Right cardiac atrium (tissue), 5 donors: ENCODE results near the gene DHRS1. TPM values are rescaled to one million over a fixed set of nuclear protein-coding genes. Genes with fewer than 3 reads are reported as not detected.
A peak's percentile ranks its signal among the peaks of the same experiment; 100 is the strongest.

Experiments
- ATAC-seq, 2 donors: fragments of 200-7000 bp; cut with Tn5 transposase; one replicate each; pipeline versions ENCODE4 v1.8.0 to v1.9.1; 2020; ENCODE audit warnings: moderate library complexity in 2 of 2, mild to moderate bottlenecking in 1 of 2
- DNase-seq, 3 donors: peaks; one replicate each; pipeline ENCODE4 v3.0.0-alpha.2; 2020
- H3K27ac ChIP-seq: one replicate; pipeline ENCODE4 v1.5.1; 2013; ENCODE audit warnings: mild to moderate bottlenecking, low read length, control low read depth, moderate library complexity
- H3K27me3 ChIP-seq: one replicate; pipeline ENCODE4 v1.6.1; 2013; ENCODE audit not compliant: control insufficient read depth, insufficient read depth
- H3K4me1 ChIP-seq: one replicate; pipeline ENCODE4 v1.6.1; 2013; ENCODE audit warnings: low read length; ENCODE audit not compliant: control insufficient read depth, insufficient read depth
- H3K4me3 ChIP-seq: one replicate; pipeline ENCODE4 v1.5.1; 2013; ENCODE audit warnings: low read length, control low read depth
- H3K9me3 ChIP-seq: one replicate; pipeline ENCODE4 v1.6.1; 2013; ENCODE audit warnings: low read length; ENCODE audit not compliant: control insufficient read depth
- WGBS: extraction: QIAGEN DNeasy Blood & Tissue Kit; methylation state at CpG from one replicate; pipeline ENCODE4 v1.1.7; 2013; 5-methylcytosine and 5-hydroxymethylcytosine counted together
- intact Hi-C, 4 donors: fragments of 100-400 bp; cut with DNase I; formaldehyde crosslinking; loops; one replicate each; pipeline versions ENCODE4 v1.11.0 to v1.14.0; 2022 to 2023
- polyA plus RNA-seq: library from polyadenylated mRNA; stranded (reverse); fragments of 200-250 nt; gene quantifications from one replicate; pipeline ENCODE4 v1.2.3, GENCODE V29; 2013
- total RNA-seq, 4 donors: library from RNA; stranded (reverse); fragmentation: NEBNext Ultra II Directional; extraction: Animal tissue kit (Norgen Biotek cat#: 25700); gene quantifications; one replicate each; pipeline ENCODE4 v1.2.1, GENCODE V29; 2021
- donor health status: healthy with polysubstance abuse.
- donor health status: DM: no; HTN: yes; CAD: no.
- donor health status: DM: no; HTN: no; CAD: no.
- donor health status: DM: no; HTN: yes; CAD: no; lungs with severe emphysema.
- donor health status: DM: yes; HTN: yes; CAD: no.

DHRS1 gene
- total and polyA plus RNA-seq, 5 donors = 5.9 to 12.0 (median 9.9) TPM

DNA sequence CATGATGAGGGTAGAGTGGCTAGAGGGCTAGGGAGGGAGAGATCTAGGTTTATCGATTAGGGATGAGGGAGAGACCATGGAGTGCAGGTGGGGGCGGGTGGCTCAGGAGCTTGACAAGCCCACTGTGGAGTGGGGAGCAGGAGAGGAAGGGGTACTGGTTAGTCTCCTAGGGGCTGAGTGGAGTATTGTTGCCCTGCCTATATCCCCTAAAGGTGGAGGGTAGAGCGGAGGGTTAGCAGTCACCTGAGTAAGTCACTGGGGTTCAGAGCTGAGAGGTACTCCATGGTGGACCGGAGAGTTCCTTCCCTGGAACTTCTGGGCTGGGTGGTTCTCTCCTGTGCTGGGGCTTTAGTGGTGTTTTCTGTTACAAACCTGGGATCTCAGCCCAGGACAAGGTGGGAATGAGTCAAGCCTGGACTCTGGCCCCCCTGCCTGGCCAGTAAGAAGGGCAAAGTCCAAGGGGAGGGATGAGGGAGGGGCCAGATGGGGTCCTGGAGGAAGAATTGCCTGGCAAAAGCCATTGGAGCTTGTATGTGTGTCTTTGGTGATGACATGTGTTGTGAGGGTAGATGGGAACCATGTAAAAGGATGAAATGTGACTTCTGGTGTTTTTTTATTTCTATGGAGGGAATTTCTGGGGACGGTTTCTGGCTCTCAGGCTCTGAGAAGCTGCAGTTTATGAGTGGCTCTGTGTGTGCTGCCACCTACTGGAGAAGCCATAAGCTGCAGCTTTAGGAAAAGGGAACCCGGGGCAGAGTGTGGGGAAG lies 8.2 kb upstream of the DHRS1 start, which contains the start of gene CIDEB:
Gene CIDEB (minus strand): TSS at position 403 of the 767 bp plus-strand sequence. CDS start 119 bp downstream, at position 284.
- H3K4me1 ChIP-seq = peaks cover 6% of the 10 kb centered on the region

GRCh38 chr14:24307156-24307574 lies 7.6 kb upstream of the DHRS1 start:
- ATAC-seq = no peak
- intact Hi-C loops = no loop called here
- WGBS = 81% methylated on average over 11 of the region's 11 CpGs

More for the DNA sequence above, 8.2 kb upstream of the DHRS1 start, which contains the start of gene CIDEB:
- Histone ChIP-seq H3K9me3 (no peaks in the 10 kb centered on the region), H3K4me3 (no peak within 1 kb of the TSS), H3K27ac (no peak within 1 kb of the TSS), H3K27me3 (no peaks in the 10 kb centered on the region)
- 60% methylated on average over 6 of the region's 6 CpGs for WGBS
- DNase-seq = peak in 2 of 3 donors; percentile 64 to 77
- no peak for ATAC-seq
- intact Hi-C loops = no loop called here

DNA sequence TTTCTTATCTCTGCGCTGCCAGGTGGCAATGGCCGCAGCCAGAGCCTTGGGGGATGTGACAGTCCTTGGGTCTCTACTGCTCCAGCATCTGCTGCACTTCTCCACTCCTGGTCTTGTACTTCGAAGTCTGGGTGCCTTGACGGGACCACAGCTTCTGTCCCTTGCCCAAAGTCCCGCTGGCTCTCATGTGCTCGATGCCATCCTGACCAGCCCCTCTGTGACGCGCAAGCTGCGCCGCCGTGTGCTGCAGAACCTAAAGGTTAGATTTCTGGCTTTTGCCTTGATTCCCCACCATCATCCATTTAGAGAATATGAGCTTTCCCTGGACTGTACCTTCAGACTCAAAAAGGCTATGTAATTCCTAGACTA lies 4.4 kb upstream of the DHRS1 start:
- no peak for ATAC-seq
- Histone ChIP-seq H3K27me3 (no peaks in the 10 kb centered on the region), H3K4me3 (no peak overlapping the region), H3K4me1 (peaks cover 7% of the 10 kb centered on the region), H3K9me3 (no peaks in the 10 kb centered on the region), H3K27ac (no peak overlapping the region)
- peak in 1 of 3 donors; percentile 17 for DNase-seq
- WGBS = 96% methylated on average over 11 of the region's 11 CpGs
- intact Hi-C loops = no loop called here

More at GRCh38 chr14:24307156-24307574, 7.6 kb upstream of the DHRS1 start:
- H3K4me3 ChIP-seq = no peak overlapping the region
- DNase-seq = peak in 1 of 3 donors; percentile 44
- H3K9me3 ChIP-seq = no peaks in the 10 kb centered on the region
- no peaks in the 10 kb centered on the region for H3K27me3 ChIP-seq
- H3K27ac ChIP-seq = no peak overlapping the region
- H3K4me1 ChIP-seq = peaks cover 6% of the 10 kb centered on the region

DNA sequence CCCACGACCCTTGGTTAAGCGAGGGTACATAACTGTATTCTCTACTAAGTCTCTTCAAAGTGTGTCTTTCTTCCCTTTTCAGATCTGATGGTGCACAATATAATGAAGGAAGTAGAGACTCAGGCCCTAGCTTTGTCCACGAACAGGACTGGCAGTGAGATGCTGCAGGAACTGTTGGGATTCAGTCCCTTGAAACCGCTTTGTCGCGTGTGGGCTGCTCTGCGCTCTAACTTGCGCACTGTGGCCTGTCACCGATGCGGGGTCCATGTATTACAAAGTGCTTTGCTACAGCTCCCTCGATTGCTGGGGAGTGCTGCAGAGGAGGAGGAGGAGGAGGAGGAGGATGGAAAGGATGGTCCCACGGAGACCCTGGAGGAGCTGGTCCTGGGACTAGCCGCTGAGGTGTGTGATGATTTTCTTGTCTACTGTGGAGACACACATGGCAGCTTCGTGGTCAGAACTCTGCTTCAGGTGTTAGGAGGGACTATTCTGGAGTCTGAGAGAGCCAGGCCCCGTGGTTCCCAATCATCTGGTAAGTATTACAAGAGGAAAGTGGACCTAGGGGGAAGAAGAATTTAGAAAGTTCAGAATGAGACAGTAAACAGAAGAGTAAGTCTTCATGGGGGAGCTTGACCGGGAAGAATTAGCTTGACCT lies 873 bp upstream of the DHRS1 start:
- WGBS = 27% methylated on average over 16 of the region's 16 CpGs
- no peak for ATAC-seq
- DNase-seq = peak in 1 of 3 donors; percentile 5
- H3K27me3 ChIP-seq = no peaks in the 10 kb centered on the region
- H3K9me3 ChIP-seq = no peaks in the 10 kb centered on the region
- intact Hi-C loops = no loop called here
- H3K4me3 ChIP-seq = peak overlapping the region; percentile 87
- no peak overlapping the region for H3K27ac ChIP-seq
- peaks cover 10% of the 10 kb centered on the region for H3K4me1 ChIP-seq

GRCh38 chr14:24298892-24299254 lies 707 bp downstream of the DHRS1 start:
- peaks cover 10% of the 10 kb centered on the region for H3K4me1 ChIP-seq
- H3K27me3 ChIP-seq = no peaks in the 10 kb centered on the region
- 52% methylated on average over 7 of the region's 7 CpGs for WGBS
- DNase-seq (peak in 1 of 3 donors; percentile 41), ATAC-seq (peak in 1 of 2 donors; percentile 5)
- H3K9me3 ChIP-seq = no peaks in the 10 kb centered on the region
- intact Hi-C loops = loop anchor here in 3 of 4 donors (5.0 to 10.0 kb wide), 3 partner anchors 52 to 57 kb away; partner anchors contain the start of gene TINF2 (in 2 of the 3)
- H3K27ac ChIP-seq = no peak overlapping the region
- H3K4me3 ChIP-seq = peak overlapping the region; percentile 87

- Histone ChIP-seq H3K27ac (no peak overlapping the region), H3K4me3 (no peak overlapping the region), H3K9me3 (no peaks in the 10 kb centered on the region), H3K4me1 (peaks cover 10% of the 10 kb centered on the region), H3K27me3 (no peaks in the 10 kb centered on the region)
- DNase-seq (no peak), ATAC-seq (no peak)
- intact Hi-C loops = loop anchor here (2.0 to 10.0 kb wide), 4 partner anchors 50 to 55 kb away; partner anchors contain the start of gene TINF2 (in 3 of the 4)
- 50% methylated on average over 5 of the region's 5 CpGs for WGBS
These were observed 2.2 kb downstream of the DHRS1 start for GRCh38 chr14:24297190-24297964.

DNA sequence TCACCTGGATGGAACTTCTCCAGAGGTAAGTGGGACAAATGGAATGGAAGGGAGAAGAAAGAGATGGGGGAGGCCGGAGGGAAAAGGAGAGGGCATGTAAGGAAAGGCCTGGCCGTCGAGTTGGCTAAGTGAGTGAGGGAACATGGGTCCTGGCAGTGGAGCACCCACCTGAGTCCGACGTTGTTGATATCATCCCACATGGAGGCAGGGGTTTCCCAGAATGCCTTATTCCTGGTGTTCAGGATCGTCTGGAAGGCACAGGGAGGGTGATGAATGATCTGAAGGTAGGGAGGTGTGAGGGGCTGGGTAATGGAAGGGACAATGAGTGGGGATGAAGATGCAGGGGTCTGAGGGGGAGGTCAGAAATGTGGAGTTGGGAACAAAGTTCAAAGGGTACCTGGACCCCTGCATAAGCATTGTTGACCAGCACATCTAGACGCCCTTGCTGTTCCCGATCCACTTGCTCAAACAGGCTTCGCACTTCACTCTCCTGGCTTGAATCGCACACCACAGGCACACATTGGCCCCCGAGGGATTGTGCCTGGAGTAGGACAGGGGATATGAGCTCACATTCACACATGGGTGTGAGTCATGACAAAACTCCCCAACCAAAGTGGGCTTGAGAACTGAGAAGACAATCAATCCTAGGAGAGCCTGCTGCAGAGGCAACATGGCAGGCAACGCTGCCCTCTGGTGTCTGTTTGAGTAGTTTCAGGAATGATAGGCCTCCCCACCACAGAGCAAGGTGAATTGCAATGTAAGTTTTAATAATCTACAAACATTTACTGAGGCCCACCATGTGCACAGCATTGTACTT lies 3.0 kb downstream of the DHRS1 start:
- Histone ChIP-seq H3K27me3 (no peaks in the 10 kb centered on the region), H3K4me1 (peaks cover 10% of the 10 kb centered on the region), H3K27ac (no peak overlapping the region), H3K9me3 (no peaks in the 10 kb centered on the region), H3K4me3 (no peak overlapping the region)
- intact Hi-C loops = loop anchor here (2.0 to 10.0 kb wide), 4 partner anchors 49 to 54 kb away; partner anchors contain the start of gene TINF2 (in 3 of the 4)
- ATAC-seq = peak; percentile 51 to 54
- peak; percentile 59 to 76 (median 76) for DNase-seq
- 61% methylated on average over 12 of the region's 12 CpGs for WGBS

DNA sequence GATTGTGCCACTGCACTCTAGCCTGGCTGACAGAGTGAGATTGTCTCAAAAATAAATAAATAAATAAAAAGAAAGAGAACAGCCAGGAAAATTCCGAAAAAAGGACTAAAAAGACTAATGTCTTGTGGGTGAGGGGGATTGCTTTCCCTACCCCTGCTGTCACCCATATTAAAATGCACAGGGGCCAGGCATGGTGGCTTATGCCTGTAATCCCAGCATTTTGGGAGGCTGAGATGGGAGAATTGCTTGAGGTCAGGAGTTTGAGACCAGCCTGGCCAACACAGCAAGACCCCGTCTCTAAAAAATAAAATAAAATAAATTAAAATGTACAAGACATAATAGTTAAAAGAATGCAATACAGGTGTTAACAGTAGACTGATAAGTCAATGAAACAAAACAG lies 6.1 kb downstream of the DHRS1 start:
- Histone ChIP-seq H3K27ac (no peak overlapping the region), H3K27me3 (no peaks in the 10 kb centered on the region), H3K9me3 (no peaks in the 10 kb centered on the region), H3K4me1 (no peaks in the 10 kb centered on the region), H3K4me3 (no peak overlapping the region)
- ATAC-seq = no peak
- DNase-seq = no peak
- intact Hi-C loops = loop anchor here in 1 of 4 donors (10.0 kb wide), 1 partner anchor 49 kb away; the partner anchor contains the start of gene TINF2
- WGBS = 97% methylated on average over 2 of the region's 2 CpGs

GRCh38 chr14:24292118-24292807 lies 7.3 kb downstream of the DHRS1 start:
- no peak overlapping the region for H3K4me3 ChIP-seq
- DNase-seq = peak in 1 of 3 donors; percentile 29
- H3K27me3 ChIP-seq = no peaks in the 10 kb centered on the region
- H3K27ac ChIP-seq = no peak overlapping the region
- 94% methylated on average over 11 of the region's 11 CpGs for WGBS
- no peaks in the 10 kb centered on the region for H3K9me3 ChIP-seq
- ATAC-seq = no peak
- H3K4me1 ChIP-seq = no peaks in the 10 kb centered on the region
- intact Hi-C loops = loop anchor here in 1 of 4 donors (10.0 kb wide), 1 partner anchor 47 kb away; the partner anchor contains the start of gene TINF2
